ENCODE results near the gene MCCD1.

The MCCD1 gene

GRCh38 chr6:31572041-31572911 lies 43.5 kb downstream of the MCCD1 start, which contains the start of gene LTA:
Gene LTA, plus strand, starts transcription at chr6:31572289. Its CDS starts 454 bp downstream, at chr6:31572743.
- DNase-seq (ENCODE audit: low spot score), result no peak

GRCh38 chr6:31573239-31574105 lies 44.7 kb downstream of the MCCD1 start:
- DNase-seq (ENCODE audit: low spot score), result no peak

GRCh38 chr6:31574106-31575061 lies 45.6 kb downstream of the MCCD1 start:
- no peak for DNase-seq (ENCODE audit: low spot score)

GRCh38 chr6:31575335-31575901 lies 46.7 kb downstream of the MCCD1 start, which contains the start of gene TNF:
Gene TNF, plus strand, starts transcription at chr6:31575565. Its CDS starts 177 bp downstream, at chr6:31575742.
- DNase-seq (ENCODE audit: low spot score), result no peak

- no peak for DNase-seq (ENCODE audit: low spot score)
Observed at GRCh38 chr6:31575952-31576685, 47.4 kb downstream of the MCCD1 start.

- DNase-seq (ENCODE audit: low spot score), result no peak
Observed at GRCh38 chr6:31576897-31577578, 48.3 kb downstream of the MCCD1 start.

- DNase-seq (ENCODE audit: low spot score), result no peak
Observed at GRCh38 chr6:31577579-31577966, 48.8 kb downstream of the MCCD1 start.

GRCh38 chr6:31578184-31579118 lies 49.7 kb downstream of the MCCD1 start:
- no peak for DNase-seq (ENCODE audit: low spot score)

GRCh38 chr6:31579119-31579505 lies 50.4 kb downstream of the MCCD1 start:
- DNase-seq (ENCODE audit: low spot score), result no peak

Measured in HuH-7.5 (cell line).